Lower leg skin (tissue), 3 donors: ENCODE data around the gene CHST15.

ENCODE experiments used
- POLR2A ChIP-seq, 2 donors: fragments of 450-650 bp; IDR thresholded peaks; one replicate each; pipeline ENCODE4 v1.6.1; 2016 to 2017; ENCODE audit warnings: antibody characterized with exemption in 2 of 2, mild to moderate bottlenecking in 1 of 2, moderate library complexity in 1 of 2
- TF ChIP-seq, protein P1 (sequence below), 3 donors: fragments of 450-650 bp; IDR thresholded peaks; one replicate each; pipeline ENCODE4 v1.5.1; 2016; ENCODE audit warnings: antibody characterized with exemption in 3 of 3, mild to moderate bottlenecking in 3 of 3, moderate library complexity in 2 of 3

GRCh38 chr10:124015991-124016390 lies 77.4 kb downstream of the CHST15 start:
- TF ChIP-seq, protein P1, sequence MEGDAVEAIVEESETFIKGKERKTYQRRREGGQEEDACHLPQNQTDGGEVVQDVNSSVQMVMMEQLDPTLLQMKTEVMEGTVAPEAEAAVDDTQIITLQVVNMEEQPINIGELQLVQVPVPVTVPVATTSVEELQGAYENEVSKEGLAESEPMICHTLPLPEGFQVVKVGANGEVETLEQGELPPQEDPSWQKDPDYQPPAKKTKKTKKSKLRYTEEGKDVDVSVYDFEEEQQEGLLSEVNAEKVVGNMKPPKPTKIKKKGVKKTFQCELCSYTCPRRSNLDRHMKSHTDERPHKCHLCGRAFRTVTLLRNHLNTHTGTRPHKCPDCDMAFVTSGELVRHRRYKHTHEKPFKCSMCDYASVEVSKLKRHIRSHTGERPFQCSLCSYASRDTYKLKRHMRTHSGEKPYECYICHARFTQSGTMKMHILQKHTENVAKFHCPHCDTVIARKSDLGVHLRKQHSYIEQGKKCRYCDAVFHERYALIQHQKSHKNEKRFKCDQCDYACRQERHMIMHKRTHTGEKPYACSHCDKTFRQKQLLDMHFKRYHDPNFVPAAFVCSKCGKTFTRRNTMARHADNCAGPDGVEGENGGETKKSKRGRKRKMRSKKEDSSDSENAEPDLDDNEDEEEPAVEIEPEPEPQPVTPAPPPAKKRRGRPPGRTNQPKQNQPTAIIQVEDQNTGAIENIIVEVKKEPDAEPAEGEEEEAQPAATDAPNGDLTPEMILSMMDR (IDR thresholded peaks at IDR 0.05): no peak
- TF ChIP-seq POLR2A (IDR thresholded peaks at IDR 0.05): no peak
